Right renal pelvis (tissue), 4 donors: ENCODE measurements around the gene TRIM46. TPM values are rescaled to one million over a fixed set of nuclear protein-coding genes. Genes with fewer than 3 reads are reported as not detected.
A peak's percentile ranks its signal among the peaks of the same experiment; 100 is the strongest.

Experiments
- DNase-seq, 4 donors: peaks; one replicate each; pipeline ENCODE4 v3.0.0-alpha.2; 2013; ENCODE audit warnings: low read depth in 4 of 4, low spot score in 3 of 4, missing footprints in 1 of 4
- polyA plus RNA-seq, 4 donors: library from polyadenylated mRNA; unstranded; fragments of 120-200 nt; gene quantifications; one replicate each; pipeline ENCODE4 v1.2.1, GENCODE V29; 2013; ENCODE audit not compliant: insufficient read length in 4 of 4

The TRIM46 gene, protein sequence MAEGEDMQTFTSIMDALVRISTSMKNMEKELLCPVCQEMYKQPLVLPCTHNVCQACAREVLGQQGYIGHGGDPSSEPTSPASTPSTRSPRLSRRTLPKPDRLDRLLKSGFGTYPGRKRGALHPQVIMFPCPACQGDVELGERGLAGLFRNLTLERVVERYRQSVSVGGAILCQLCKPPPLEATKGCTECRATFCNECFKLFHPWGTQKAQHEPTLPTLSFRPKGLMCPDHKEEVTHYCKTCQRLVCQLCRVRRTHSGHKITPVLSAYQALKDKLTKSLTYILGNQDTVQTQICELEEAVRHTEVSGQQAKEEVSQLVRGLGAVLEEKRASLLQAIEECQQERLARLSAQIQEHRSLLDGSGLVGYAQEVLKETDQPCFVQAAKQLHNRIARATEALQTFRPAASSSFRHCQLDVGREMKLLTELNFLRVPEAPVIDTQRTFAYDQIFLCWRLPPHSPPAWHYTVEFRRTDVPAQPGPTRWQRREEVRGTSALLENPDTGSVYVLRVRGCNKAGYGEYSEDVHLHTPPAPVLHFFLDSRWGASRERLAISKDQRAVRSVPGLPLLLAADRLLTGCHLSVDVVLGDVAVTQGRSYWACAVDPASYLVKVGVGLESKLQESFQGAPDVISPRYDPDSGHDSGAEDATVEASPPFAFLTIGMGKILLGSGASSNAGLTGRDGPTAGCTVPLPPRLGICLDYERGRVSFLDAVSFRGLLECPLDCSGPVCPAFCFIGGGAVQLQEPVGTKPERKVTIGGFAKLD
- 1 to 10 TPM; 2.7 to 4.1 (median 3.2) TPM for polyA plus RNA-seq

DNA sequence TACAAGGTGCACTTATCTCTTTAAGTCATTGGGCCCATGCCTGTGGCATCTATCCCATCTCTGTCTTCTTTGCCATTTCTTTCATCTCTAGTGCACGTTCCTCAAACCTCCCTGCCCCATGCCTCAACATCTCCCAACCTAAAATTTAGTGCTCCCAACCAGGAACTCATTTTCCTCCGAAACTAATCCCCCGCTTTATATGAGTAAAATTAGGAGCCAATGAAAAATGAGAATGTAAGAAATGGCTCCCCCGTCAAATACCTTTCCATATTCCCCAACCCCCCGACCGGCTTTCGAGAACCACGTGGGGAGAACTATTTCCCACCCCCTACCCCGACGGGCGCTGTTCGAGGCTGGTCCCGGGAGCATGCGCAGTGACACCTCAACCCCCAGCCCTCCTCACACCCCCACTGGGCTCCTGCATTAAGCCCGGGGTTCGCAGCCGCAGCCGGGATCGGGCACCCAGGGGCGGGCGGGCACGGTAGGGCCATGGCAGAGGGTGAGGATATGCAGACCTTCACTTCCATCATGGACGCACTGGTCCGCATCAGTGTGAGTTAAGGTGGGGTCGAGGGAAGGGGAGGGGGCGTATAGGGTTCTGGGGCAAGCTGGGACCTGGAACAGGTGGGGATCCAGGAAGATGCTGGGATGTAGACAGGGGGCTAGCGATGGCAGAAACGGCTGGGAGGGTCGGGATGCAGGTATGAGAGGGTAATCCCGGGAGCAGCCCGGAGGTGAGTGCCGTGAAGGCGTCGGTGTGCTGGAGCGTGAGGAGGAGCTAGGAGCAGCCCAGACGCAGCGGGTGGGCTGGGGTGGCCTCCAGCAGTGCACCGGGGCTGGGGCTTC is at the start of gene TRIM46:
Gene TRIM46, plus strand, starts transcription at position 372 of the 846 bp plus-strand sequence. Its CDS starts 118 bp downstream, at position 490.
- no peak for DNase-seq

DNA sequence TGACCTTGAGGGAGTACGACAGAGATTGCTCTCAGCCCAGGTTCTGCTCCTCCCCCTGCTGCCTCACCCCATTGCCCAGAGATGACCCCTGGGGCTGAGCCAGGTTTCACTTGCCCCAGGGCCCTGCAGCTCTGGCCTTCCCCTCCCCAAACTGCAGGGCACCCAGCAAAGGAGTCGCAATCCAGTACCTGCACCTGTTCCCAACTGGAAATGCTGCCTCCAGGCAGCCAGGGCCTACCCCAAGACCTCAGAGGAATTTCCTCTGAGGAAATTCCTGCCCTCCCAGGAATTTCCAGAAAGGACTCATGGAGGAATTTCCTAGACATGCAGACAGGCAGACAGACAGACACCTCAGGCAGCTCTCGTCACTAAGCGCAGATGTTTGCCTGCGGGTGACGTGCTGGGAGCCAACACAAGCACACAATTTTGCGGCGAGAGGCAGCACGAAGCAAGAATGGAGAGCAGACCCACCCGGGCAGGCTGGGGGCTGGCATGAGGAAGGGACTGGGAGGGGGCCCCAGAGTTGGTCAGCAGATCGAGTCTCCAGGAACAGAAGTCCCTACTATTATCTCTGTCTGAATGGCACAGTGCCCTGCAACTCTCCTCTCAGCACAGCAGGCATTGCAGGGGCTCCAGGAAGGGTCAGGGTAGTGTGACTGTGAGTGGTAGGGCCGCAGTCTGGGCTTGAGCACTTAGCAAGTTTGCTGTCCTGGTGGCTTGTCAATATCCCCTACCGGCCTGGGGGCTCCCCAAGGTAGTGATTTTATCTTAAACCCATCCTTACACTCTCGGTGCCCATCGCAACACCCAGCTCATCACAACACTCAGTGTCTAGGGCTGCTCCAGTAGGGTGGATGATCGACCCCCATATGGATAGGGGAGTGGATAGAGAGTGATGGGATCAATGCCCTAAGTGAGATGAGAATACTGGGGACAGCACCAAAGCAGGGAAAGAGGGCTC is 48.9 kb upstream of the TRIM46 start:
- no peak for DNase-seq

DNA sequence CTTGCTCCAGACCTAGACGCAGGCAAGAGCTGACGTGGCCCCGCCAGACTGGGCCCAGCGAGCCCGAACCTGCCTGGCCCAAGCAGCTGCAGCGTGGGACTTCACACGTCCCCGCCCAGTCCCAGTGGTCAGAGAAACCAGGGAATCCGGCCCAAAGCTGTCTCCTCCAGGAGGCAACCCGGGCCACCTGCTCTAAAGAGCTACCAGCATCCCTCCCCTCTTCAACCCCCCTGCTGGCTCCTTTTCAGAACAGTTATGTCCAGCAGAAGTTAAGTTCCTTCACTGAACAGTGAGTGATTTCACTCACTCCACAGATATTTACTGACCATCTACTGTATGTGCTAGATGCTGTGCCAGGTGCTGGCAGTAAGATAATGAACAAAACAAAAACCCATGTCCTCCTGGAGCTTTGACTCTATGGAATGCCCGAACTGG is 48.1 kb upstream of the TRIM46 start:
- no peak for DNase-seq

DNA sequence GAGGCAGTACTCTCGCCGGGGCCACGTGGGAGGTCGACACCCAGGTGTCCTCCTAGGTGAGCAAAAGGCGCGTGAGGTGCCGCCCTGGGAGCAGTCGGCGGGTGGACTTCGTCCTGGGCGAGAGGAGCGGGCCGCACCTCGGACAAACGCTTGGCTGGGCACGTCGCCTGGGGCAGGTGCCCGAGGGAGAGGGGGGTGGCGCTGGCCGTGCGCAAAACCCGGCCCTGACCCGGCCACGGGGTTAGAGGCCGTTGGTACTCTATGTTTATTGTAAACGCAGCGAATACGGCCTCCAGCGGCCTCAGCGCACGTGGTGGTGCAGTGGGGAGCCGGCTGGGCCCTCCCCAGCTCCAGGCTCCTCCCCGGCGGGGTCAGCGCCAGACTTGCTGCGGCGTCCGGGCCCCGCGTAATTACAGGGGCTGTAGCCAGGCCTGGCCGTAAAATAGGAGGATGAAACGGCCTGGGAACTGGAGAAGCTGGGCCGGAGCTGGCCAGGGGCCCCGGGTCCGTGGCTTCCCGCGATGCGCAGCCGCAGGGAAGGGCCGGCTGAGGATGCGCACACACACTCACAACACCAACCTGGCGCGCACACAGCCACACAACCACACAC is 47.6 kb upstream of the TRIM46 start:
- no peak for DNase-seq

DNA sequence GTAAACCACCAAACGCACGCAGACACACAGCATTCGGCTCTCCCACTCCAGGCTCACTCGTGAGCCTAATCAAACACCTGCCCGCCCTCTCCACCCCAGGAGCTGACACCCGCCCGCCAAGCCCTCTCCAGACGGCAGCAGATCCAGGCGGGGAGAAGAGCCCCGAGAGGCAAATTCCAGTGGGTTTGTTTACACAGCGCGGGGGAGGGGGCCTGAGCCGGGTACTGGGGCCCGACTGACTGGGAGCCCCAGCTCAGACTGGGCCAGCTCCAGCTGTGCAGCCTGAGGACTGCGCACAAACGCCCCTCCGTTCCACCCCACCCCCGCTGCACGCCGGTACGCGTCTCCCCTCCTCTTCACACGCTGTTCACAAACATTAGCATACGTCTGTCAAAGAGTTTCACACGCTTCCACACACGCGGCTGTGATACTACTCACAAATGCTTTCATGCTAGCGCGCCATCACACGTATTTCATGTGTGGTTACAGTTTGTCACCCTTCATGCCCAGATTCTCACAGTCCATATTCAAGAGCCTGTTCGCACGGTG is 47.0 kb upstream of the TRIM46 start:
- DNase-seq, result no peak

DNA sequence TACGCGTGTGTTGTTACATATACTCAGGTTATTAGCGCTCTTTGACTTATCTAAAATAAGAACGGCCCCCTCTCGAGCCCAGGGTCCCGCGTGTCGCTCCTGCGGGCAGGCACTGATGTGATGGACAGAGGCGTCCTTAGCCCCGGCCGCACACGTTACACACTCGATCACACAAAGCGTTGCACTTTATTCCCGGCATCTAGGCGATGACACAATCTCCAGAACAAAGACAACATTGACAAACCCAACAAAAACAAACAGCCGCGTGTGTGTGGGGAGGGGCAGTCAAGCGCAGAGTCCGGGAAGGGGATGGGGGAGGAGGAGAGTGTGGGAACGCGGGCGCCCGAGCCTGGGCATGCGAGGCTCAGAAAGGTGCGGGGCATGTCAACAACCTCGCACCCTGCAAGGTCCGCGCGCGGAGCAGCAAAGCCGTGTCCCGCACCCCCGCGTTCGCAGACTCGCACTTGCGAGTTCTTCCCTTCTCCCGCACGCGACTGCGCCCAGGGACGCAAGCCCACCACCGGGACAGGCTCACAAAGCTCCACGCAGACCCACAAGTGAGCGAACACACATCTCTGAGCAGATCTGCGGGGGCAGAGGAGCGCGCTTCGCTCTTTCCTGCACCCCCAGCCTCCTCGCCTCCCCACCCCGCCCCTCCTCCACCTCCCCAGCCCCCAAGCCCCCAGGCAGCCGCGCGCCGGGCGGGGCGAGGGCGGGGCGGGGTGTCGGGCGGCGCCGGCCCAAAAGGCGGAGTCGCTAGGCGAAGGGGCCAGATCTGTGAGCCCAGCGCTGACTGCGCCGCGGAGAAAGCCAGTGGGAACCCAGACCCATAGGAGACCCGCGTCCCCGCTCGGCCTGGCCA is 46.3 kb upstream of the TRIM46 start, which contains the start of gene EFNA1:
Gene EFNA1, plus strand, starts transcription at position 772 of the 862 bp plus-strand sequence. CDS start 102 bp downstream, outside the sequence.
- DNase-seq, result peak in 1 of 4 donors; percentile 41

DNA sequence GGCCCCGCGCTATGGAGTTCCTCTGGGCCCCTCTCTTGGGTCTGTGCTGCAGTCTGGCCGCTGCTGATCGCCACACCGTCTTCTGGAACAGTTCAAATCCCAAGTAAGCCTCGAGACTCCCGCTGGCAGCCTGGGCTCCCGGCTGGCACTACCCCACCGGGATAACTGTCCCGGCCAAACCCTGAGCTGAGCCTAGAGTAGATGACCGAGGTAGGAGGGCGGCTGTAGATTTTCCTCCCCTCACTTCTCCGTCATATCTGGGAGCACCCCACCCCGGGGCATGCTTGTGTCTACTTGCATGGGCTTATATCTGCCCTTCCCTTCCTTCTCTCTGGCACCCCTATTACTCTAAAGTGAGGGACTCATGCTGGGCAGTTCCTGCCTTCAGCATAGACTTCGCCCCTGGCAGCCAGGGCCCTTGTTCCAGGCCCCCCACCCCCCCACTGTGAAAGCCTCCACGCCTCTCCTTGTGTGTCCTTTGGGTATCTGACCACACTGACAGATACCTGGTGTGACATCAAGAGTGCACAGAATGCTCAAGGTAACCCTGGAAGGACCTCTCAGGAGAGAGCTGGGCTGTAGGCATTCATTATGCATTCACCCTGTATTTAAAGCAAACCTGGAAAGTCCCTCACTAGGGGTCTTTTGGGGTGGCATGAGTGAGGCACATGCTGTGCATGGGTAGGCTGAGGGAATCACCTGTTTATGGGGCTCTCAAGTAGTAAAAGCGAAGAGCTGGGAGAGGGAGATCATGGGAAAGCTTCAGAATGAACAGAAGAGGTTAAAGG is 45.5 kb upstream of the TRIM46 start:
- DNase-seq, result no peak

DNA sequence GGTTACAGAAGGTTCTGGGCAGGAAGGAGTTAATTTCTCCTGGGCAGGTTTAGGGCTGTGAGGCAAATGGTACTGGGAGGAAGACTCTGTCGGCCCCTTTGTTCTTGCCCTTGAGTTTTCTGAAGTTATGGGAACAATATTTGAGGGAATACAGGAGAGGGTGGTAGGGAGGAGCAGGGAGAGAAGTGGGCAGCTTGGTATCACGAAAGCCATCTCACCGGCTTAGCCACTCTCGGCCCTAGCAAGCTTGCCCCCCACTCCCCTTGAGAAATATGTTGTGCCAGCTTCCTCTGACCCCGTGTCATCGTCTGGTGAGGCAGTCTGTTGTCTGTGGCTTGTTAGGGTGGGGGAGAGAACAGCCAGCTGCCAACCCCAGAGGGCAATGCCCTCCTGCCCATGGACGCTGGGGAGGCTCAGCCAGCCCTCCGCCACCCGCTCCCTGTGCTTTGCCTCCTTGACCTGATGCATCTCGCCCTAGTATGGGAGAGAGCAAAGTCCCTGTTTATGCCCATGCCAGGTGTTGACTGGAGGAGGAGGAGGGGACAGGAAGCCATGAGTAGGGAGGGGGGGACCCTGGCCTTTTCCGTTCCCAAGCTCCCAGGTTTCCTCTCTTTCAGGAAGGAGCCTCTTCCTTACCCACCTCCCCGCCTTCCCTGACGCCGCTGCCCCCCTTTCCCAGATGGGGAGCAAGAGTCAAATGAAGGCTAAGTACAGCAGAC is 44.7 kb upstream of the TRIM46 start:
- peak in 1 of 4 donors; percentile 45 for DNase-seq

DNA sequence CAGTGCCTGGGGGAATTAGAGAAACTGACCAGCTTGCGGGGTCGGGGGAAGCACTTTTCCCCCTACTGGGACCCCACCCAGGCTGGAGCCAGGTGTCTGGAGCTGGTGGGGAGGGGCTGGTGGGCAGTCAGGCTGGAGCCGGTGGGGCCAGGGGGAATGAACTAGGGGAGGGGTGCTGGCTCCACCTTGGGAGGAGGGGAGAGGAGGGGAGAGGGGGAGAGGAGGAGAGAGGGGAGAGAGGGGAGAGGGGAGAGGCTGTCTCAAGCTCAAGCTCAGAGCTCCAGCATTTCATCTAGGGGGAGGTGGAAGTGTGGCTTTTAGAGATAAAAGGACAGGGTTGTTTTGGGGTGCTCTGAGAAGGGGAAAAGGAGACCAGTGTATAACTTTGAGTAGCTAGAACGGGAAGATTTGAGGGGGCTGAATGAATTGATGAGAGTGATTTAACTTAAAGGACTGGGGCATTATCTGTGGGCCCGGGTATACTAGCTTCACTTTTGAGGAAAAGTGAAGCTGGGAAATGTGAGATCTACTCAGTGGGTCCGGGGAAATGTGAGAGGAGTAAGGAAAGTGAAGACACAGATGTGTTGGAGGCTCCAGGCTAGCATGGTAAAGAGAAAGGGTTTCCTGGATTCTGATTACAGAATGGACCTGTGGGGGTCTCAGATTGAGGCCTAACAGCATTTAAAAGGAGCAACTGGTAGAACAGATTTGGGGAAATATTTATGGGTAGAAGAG is 43.2 kb upstream of the TRIM46 start:
- DNase-seq, result peak in 1 of 4 donors; percentile 22

DNA sequence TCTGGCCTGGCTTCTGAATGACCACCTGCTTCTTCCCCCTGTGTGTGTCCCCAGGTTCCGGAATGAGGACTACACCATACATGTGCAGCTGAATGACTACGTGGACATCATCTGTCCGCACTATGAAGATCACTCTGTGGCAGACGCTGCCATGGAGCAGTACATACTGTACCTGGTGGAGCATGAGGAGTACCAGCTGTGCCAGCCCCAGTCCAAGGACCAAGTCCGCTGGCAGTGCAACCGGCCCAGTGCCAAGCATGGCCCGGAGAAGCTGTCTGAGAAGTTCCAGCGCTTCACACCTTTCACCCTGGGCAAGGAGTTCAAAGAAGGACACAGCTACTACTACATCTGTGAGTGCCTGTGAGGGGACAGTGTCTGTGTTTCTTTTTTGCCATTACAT is 42.4 kb upstream of the TRIM46 start:
- no peak for DNase-seq

DNA sequence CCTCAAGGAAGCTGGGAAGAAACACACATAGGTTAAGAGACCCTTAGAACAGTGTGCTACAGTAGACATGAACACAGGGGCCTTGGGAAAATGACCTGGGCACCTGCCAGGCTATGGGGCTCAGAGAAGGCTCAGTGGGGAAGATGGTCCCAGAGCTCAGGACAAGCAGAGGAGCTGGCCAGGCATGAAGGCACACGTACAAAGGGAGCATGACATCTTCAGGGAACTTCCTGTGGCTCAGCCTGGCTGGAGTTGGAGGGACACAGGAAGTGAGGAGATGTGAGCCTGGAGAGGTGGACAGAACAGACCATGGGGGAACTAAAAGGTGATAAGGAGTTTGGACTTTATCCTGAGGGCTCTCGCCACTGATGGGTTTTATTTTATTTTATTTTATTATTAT is 41.8 kb upstream of the TRIM46 start:
- DNase-seq, result no peak

DNA sequence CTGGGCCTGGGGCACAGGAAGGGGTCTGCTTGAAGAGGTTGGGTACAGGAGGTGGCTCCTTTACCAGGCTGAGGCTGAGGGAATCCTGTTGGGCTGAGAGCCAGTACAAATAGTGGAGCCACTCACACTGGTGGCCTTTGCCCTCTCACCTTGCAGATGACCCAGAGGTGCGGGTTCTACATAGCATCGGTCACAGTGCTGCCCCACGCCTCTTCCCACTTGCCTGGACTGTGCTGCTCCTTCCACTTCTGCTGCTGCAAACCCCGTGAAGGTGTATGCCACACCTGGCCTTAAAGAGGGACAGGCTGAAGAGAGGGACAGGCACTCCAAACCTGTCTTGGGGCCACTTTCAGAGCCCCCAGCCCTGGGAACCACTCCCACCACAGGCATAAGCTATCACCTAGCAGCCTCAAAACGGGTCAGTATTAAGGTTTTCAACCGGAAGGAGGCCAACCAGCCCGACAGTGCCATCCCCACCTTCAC is 39.8 kb upstream of the TRIM46 start:
- DNase-seq, result no peak

DNA sequence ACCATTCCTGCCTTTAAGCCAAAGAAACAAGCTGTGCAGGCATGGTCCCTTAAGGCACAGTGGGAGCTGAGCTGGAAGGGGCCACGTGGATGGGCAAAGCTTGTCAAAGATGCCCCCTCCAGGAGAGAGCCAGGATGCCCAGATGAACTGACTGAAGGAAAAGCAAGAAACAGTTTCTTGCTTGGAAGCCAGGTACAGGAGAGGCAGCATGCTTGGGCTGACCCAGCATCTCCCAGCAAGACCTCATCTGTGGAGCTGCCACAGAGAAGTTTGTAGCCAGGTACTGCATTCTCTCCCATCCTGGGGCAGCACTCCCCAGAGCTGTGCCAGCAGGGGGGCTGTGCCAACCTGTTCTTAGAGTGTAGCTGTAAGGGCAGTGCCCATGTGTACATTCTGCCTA is 39.3 kb upstream of the TRIM46 start:
- no peak for DNase-seq

DNA sequence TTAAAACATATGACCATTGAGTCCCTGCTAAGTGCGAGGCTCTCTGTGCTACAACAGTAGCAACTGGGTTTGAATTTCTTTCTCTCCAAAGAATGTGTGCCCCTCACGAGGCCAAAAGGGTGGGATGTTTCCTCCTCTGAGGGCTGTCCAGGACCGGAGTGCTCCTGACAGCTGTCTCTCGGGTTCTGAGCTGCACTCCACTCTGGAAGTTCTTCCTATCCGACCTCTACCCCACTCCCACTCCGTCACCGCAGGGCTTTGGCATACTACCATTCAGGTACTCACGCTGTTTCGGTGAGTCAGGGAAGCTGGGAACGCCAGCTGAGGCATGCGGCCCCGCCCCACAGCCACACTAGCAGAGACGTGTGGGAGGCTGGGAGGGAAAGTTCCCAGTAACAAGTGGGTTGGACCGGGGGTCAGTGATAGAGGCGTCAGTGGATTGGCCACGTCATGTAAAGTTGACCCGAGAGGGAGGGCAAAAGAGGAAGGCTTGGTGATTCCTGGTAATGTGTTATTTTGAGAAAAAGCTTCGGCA is 38.7 kb upstream of the TRIM46 start:
- DNase-seq, result peak in 1 of 4 donors; percentile 60

DNA sequence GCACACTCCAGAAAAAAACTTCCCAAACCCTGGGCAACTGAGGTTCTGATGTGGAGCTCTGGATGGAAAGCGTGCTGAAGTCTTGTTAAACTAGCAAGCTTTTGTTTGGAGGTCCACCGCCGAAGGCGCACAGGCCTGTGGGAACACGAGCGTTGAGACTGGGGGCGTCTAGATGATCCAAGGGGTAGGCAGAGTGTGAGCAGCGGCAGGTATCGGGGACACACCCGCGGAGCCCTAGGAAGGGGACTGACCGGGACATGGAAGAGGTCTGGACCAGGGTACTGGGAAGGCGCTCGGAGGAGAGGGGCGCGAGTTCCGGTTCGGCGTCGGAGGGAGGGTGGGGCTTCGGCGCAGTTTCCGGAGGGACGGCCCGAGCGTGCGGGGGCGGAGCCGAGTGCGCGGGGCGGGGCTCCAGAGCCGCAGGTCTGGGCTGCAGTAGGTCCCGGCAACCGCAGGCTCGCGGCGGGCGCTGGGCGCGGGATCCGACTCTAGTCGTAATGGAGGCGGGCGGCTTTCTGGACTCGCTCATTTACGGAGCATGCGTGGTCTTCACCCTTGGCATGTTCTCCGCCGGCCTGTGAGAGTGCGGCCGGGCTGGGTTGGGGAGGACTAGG is 38.1 kb upstream of the TRIM46 start, which contains the start of gene SLC50A1:
Gene SLC50A1, plus strand, starts transcription at position 438 of the 614 bp plus-strand sequence. Its CDS starts 60 bp downstream, at position 498.
- DNase-seq, result peak in 3 of 4 donors; percentile 85 to 92 (median 89)
